ENCODE measurements around the gene SERPINH1. TPM values are rescaled to one million over a fixed set of nuclear protein-coding genes. Genes with fewer than 3 reads are reported as not detected.

The SERPINH1 gene
- total and polyA plus RNA-seq, 2 of the 13 experiments (the other 11 are each of a cell fraction or from before 2014, with no cell fraction given) = 83.6 to 83.8 TPM

DNA sequence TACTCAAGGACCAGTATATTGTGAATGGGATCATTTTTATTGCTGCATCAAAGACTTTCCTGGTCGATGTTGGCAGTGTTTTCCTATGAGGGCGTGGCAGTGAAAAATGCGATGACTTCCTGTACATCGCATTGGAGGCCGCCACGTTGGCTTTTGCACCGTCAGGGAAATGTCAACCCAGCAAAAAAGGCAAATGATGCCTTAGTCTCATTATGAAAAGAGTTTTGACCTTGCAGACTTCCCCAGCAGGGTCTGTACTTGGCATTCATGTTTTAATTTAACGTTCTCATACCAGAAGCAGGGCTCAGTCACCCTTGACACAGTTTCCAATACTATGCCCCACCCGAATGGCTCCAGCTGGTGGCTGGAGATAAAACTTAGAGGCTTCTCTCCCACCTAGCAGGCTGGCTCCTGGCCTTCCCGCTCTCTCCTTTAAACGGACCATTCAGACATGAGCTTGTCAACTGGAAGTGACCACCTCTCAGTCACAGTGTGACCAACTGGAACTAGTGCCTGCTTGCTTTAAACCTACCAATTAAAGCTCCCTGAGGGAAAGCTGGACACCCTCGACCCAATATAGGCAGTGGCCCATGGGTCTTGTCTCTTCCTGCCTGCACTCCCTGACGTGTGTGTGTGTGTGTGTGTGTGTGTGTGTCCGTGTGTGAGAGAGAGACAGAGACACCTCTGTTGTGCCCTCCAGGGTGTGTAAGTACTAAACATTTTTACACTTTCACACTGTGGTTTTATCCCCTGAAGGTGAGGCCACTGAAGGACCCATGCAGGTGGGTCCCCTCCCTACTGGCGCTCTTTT is 27.6 kb upstream of the SERPINH1 start (continued):
- TF ChIP-seq, protein P1, sequence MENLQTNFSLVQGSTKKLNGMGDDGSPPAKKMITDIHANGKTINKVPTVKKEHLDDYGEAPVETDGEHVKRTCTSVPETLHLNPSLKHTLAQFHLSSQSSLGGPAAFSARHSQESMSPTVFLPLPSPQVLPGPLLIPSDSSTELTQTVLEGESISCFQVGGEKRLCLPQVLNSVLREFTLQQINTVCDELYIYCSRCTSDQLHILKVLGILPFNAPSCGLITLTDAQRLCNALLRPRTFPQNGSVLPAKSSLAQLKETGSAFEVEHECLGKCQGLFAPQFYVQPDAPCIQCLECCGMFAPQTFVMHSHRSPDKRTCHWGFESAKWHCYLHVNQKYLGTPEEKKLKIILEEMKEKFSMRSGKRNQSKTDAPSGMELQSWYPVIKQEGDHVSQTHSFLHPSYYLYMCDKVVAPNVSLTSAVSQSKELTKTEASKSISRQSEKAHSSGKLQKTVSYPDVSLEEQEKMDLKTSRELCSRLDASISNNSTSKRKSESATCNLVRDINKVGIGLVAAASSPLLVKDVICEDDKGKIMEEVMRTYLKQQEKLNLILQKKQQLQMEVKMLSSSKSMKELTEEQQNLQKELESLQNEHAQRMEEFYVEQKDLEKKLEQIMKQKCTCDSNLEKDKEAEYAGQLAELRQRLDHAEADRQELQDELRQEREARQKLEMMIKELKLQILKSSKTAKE (CRISPR knock-in tag; IDR thresholded peaks at IDR 0.05; ENCODE audit: borderline replicate concordance) = no peak
- TF ChIP-seq ISX (CRISPR knock-in tag; conservative IDR thresholded peaks at IDR 0.05) = no peak
- no peak for TF ChIP-seq PRPF4 (IDR thresholded peaks at IDR 0.05; ENCODE audit: low read depth, low read length, poor library complexity, severe bottlenecking)
- no peak for TF ChIP-seq ZNF44 (CRISPR knock-in tag; IDR thresholded peaks at IDR 0.05)
- no peak for TF ChIP-seq NFYB (CRISPR knock-in tag; IDR thresholded peaks at IDR 0.05)
- TF ChIP-seq XRCC5 (optimal IDR thresholded peaks at IDR 0.05; ENCODE audit: low read length) = no peak
- TF ChIP-seq ZNF737 (CRISPR knock-in tag; IDR thresholded peaks at IDR 0.05; ENCODE audit: borderline replicate concordance) = no peak
- TF ChIP-seq ZNF510 (CRISPR knock-in tag; IDR thresholded peaks at IDR 0.05; ENCODE audit: low read depth) = no peak

DNA sequence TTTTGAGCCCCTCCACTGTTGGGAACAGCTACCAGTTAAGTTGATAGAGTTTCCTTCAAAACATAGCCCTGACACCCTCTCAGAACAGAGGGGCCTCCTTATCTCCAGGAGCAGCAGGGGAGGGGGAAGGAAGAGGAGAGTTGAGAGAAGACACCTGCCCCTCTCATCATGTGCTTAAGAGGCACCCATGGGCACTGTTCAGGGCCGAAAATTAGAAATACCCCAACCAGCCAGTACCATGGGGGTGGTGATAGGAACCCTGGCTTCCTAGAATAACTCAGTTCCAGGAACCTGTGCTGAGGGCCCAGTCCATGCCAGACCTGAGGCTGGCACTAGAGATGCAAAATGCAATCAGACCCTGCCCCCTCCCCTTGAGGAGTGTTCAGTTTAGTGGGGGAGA is 27.0 kb upstream of the SERPINH1 start:
- FAIRE-seq (no peak), ATAC-seq (no peak), DNase-seq (ENCODE audit: low spot score) (no peak)
- Histone ChIP-seq H3K4me2 (ENCODE audit: low read depth, low read length) (no peak overlapping the region), H3K4me1 (ENCODE audit: insufficient read depth, low read length) (peaks cover 52% of the 10 kb centered on the region), H4K20me1 (ENCODE audit: insufficient read depth, low read length) (0 out of 2 replicates have a peak, but pooled peaks cover 2% of the 10 kb centered on the region), H3K4me3 (replicated peaks in 1 of 3; ENCODE audit: insufficient read depth in 1 of 3, low read depth in 2 of 3, low read length in 3 of 3) (no peak overlapping the region), H3K27me3 (ENCODE audit: control insufficient read depth in 1 of 2, insufficient read depth in 2 of 2, low read length in 2 of 2) (peaks cover 4 to 26% of the 10 kb centered on the region in 2 experiments; a peak in 3 of 5 replicates), H3K9me3 (ENCODE audit: low read length) (no peaks in the 10 kb centered on the region), H2AFZ (ENCODE audit: low read length) (no peak overlapping the region), H3K9ac (ENCODE audit: insufficient read depth, low read depth, low read length) (no peak overlapping the region), H3K36me3 (replicated peaks in 1 of 2; ENCODE audit: control insufficient read depth in 1 of 2, insufficient read depth in 2 of 2, low read length in 2 of 2) (no peaks in the 10 kb centered on the region), H3K79me2 (ENCODE audit: insufficient read depth, low read length) (no peaks in the 10 kb centered on the region), H3K27ac (ENCODE audit: extremely low read length, insufficient read depth, low read length) (no peak overlapping the region)
- no peak for TF ChIP-seq ZSCAN31 (CRISPR knock-in tag; IDR thresholded peaks at IDR 0.05; ENCODE audit: low read depth)
- TF ChIP-seq GTF2F1 (IDR thresholded peaks at IDR 0.05; ENCODE audit: low read length) = no peak
- TF ChIP-seq, protein P2, sequence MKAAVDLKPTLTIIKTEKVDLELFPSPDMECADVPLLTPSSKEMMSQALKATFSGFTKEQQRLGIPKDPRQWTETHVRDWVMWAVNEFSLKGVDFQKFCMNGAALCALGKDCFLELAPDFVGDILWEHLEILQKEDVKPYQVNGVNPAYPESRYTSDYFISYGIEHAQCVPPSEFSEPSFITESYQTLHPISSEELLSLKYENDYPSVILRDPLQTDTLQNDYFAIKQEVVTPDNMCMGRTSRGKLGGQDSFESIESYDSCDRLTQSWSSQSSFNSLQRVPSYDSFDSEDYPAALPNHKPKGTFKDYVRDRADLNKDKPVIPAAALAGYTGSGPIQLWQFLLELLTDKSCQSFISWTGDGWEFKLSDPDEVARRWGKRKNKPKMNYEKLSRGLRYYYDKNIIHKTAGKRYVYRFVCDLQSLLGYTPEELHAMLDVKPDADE (CRISPR knock-in tag; IDR thresholded peaks at IDR 0.05) = no peak
- 7% methylated on average over 1 of the region's 1 CpG for WGBS (ENCODE audit: low lambda C conversion rate)
- ChIA-PET CTCF (ENCODE audit: low intra/inter-chr PET ratio, low total read pairs) (no interaction called here), POLR2A (no interaction called here)
- in situ Hi-C loops (cut with HindIII; ENCODE audit: extremely low pct_ligation_motif_present, low pct_unique_long_range_greater_than_20kb) = no loop called here
- intact Hi-C loops (cut with micrococcal nuclease; ENCODE audit: unreplicated experiment) = no loop called here
- no TSS peak for BruUV-seq (replicated peaks)

All from HepG2 (cell line).